HepG2 (cell line): ENCODE data around the gene STRN3. TPM values are rescaled to one million over a fixed set of nuclear protein-coding genes. Genes with fewer than 3 reads are reported as not detected.

Experiments used
- CEBPG ChIP-seq: IDR thresholded peaks from 2 replicates; pipeline ENCODE4 v1.6.1; 2016
- EED ChIP-seq: sonication (generic); formaldehyde crosslinking; IDR thresholded peaks from 2 replicates; pipeline ENCODE4 v1.5.0; 2020; ENCODE audit warnings: mild to moderate bottlenecking, missing genetic modification reagents
- HES4 ChIP-seq: sonication (generic); formaldehyde crosslinking; IDR thresholded peaks from 2 replicates; pipeline ENCODE4 v1.9.0; 2021; ENCODE audit warnings: mild to moderate bottlenecking, missing genetic modification reagents, borderline replicate concordance
- KDM6A ChIP-seq: IDR thresholded peaks from 2 replicates; pipeline ENCODE4 v1.6.1; 2016; ENCODE audit warnings: low read depth
- MAF1 ChIP-seq: sonication (generic); formaldehyde crosslinking; IDR thresholded peaks from 2 replicates; pipeline ENCODE4 v1.5.0; 2020; ENCODE audit warnings: missing genetic modification reagents, borderline replicate concordance
- MED13 ChIP-seq: sonication (generic); formaldehyde crosslinking; IDR thresholded peaks from 2 replicates; pipeline ENCODE4 v1.5.0; 2020; ENCODE audit warnings: missing genetic modification reagents
- MXD3 ChIP-seq: IDR thresholded peaks from 2 replicates; pipeline ENCODE4 v1.6.1; 2016; ENCODE audit warnings: mild to moderate bottlenecking, missing biosample characterization, missing genetic modification reagents
- SMAD9 ChIP-seq: sonication (generic); formaldehyde crosslinking; IDR thresholded peaks from 2 replicates; pipeline ENCODE4 v1.5.1; 2020; ENCODE audit warnings: mild to moderate bottlenecking, missing genetic modification reagents
- TMF1 ChIP-seq: sonication (generic); formaldehyde crosslinking; IDR thresholded peaks from 2 replicates; pipeline ENCODE4 v1.8.1; 2022; ENCODE audit warnings: low read depth, missing genetic modification reagents
- ZBTB21 ChIP-seq: sonication (generic); formaldehyde crosslinking; IDR thresholded peaks from 2 replicates; pipeline ENCODE4 v1.4.0; 2020; ENCODE audit warnings: missing genetic modification reagents
- ZFP36 ChIP-seq: fragments of 150-350 bp; IDR thresholded peaks from 2 replicates; pipeline ENCODE4 v1.6.1; 2018; ENCODE audit warnings: borderline replicate concordance, low read length, low read depth; ENCODE audit not compliant: partially characterized antibody
- ZFP41 ChIP-seq: sonication (generic); formaldehyde crosslinking; IDR thresholded peaks from 2 replicates; pipeline ENCODE4 v1.4.0; 2020; ENCODE audit warnings: mild to moderate bottlenecking, missing genetic modification reagents, borderline replicate concordance
- ZNF24 ChIP-seq: fragments of 450-650 bp; IDR thresholded peaks from 2 replicates; pipeline ENCODE4 v1.6.1; 2017; ENCODE audit warnings: antibody characterized with exemption, mild to moderate bottlenecking
- ZNF383 ChIP-seq: sonication (generic); formaldehyde crosslinking; IDR thresholded peaks from 2 replicates; pipeline ENCODE4 v1.4.0; 2020; ENCODE audit warnings: missing genetic modification reagents, mild to moderate bottlenecking, borderline replicate concordance
- ZNF512B ChIP-seq: sonication (generic); formaldehyde crosslinking; IDR thresholded peaks from 2 replicates; pipeline ENCODE4 v1.5.1; 2020; ENCODE audit warnings: missing genetic modification reagents, mild to moderate bottlenecking, borderline replicate concordance
- polyA plus RNA-seq, 8 experiments: library from polyadenylated mRNA; depleted of rRNA in 3 of 8; stranded (reverse) in 7 of 8; unstranded in 1 of 8; fragments of >200 nt; fragmentation: Illumina TruSeq in 4 of 8; extraction: Trizol in 4 of 8; gene quantifications; 2 replicates each; pipeline versions ENCODE4 v1.2.1 to v1.2.3, GENCODE V29; 2011 to 2016; ENCODE audit warnings: low read depth in 4 of 8, missing spikeins in 1 of 8, mixed read lengths in 1 of 8; ENCODE audit not compliant: insufficient read depth in 1 of 8
- total RNA-seq, 5 experiments: library from RNA; depleted of rRNA; stranded (reverse); fragments of >200 nt; fragmentation: Illumina TruSeq; extraction: Trizol; gene quantifications; 2 replicates each; pipeline ENCODE4 v1.2.3, GENCODE V29; 2016; ENCODE audit warnings: low read depth in 1 of 5
- TF ChIP-seq, protein P1 (sequence below): sonication (generic); formaldehyde crosslinking; IDR thresholded peaks from 2 replicates; pipeline ENCODE4 v1.5.0; 2020; ENCODE audit warnings: missing genetic modification reagents
- TF ChIP-seq, protein P2 (sequence below): sonication (generic); formaldehyde crosslinking; IDR thresholded peaks from 2 replicates; pipeline ENCODE4 v1.4.0; 2020; ENCODE audit warnings: missing genetic modification reagents, borderline replicate concordance
- TF ChIP-seq, protein P3 (sequence below): IDR thresholded peaks from 2 replicates; pipeline ENCODE4 v1.6.1; 2012; ENCODE audit warnings: low read length, improper control_type of control experiment

STRN3 gene
- total and polyA plus RNA-seq, 2 of the 13 experiments (the other 11 are each of a cell fraction or from before 2014, with no cell fraction given) = 49.4 to 123 TPM

- peak; percentile 62 for TF ChIP-seq TMF1 (CRISPR knock-in tag)
- TF ChIP-seq HES4 (CRISPR knock-in tag) = peak; percentile 67; the same call in 1 of the 2 replicates
- TF ChIP-seq, protein P1, sequence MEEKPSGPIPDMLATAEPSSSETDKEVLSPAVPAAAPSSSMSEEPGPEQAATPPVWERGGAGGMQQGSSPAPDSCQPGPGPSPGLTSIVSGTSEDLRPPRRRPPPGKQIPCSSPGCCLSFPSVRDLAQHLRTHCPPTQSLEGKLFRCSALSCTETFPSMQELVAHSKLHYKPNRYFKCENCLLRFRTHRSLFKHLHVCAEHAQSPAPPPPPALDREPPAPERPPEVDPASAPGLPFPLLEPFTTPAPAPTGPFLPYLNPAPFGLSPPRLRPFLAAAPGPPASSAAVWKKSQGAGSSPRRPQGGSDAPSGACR (CRISPR knock-in tag) = peak; percentile 53; the same call in 1 of the 2 replicates
- TF ChIP-seq ZNF383 = peak; percentile 88; the same call in 1 of the 2 replicates
- TF ChIP-seq MXD3 (CRISPR knock-in tag) = peak; percentile 80; the same call in 1 of the 2 replicates
- 0 out of 2 replicates have a peak, but pooled peaks have one; percentile 48 for TF ChIP-seq ZNF24
- TF ChIP-seq MED13 = peak; percentile 38; the same call in 1 of the 2 replicates
- TF ChIP-seq, protein P2, sequence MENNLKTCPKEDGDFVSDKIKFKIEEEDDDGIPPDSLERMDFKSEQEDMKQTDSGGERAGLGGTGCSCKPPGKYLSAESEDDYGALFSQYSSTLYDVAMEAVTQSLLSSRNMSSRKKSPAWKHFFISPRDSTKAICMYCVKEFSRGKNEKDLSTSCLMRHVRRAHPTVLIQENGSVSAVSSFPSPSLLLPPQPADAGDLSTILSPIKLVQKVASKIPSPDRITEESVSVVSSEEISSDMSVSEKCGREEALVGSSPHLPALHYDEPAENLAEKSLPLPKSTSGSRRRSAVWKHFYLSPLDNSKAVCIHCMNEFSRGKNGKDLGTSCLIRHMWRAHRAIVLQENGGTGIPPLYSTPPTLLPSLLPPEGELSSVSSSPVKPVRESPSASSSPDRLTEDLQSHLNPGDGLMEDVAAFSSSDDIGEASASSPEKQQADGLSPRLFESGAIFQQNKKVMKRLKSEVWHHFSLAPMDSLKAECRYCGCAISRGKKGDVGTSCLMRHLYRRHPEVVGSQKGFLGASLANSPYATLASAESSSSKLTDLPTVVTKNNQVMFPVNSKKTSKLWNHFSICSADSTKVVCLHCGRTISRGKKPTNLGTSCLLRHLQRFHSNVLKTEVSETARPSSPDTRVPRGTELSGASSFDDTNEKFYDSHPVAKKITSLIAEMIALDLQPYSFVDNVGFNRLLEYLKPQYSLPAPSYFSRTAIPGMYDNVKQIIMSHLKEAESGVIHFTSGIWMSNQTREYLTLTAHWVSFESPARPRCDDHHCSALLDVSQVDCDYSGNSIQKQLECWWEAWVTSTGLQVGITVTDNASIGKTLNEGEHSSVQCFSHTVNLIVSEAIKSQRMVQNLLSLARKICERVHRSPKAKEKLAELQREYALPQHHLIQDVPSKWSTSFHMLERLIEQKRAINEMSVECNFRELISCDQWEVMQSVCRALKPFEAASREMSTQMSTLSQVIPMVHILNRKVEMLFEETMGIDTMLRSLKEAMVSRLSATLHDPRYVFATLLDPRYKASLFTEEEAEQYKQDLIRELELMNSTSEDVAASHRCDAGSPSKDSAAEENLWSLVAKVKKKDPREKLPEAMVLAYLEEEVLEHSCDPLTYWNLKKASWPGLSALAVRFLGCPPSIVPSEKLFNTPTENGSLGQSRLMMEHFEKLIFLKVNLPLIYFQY (CRISPR knock-in tag) = no peak
- TF ChIP-seq ZBTB21 (CRISPR knock-in tag) = peak; percentile 52; the same call in 1 of the 2 replicates
- TF ChIP-seq MAF1 (CRISPR knock-in tag) = 0 out of 2 replicates have a peak, but pooled peaks have one; percentile 53
- TF ChIP-seq KDM6A (CRISPR knock-in tag) = no peak
- no peak for TF ChIP-seq ZNF512B
- TF ChIP-seq CEBPG (CRISPR knock-in tag) = no peak
- peak; percentile 96 for TF ChIP-seq ZFP41
- TF ChIP-seq EED (CRISPR knock-in tag) = peak; percentile 87
- TF ChIP-seq, protein P3, sequence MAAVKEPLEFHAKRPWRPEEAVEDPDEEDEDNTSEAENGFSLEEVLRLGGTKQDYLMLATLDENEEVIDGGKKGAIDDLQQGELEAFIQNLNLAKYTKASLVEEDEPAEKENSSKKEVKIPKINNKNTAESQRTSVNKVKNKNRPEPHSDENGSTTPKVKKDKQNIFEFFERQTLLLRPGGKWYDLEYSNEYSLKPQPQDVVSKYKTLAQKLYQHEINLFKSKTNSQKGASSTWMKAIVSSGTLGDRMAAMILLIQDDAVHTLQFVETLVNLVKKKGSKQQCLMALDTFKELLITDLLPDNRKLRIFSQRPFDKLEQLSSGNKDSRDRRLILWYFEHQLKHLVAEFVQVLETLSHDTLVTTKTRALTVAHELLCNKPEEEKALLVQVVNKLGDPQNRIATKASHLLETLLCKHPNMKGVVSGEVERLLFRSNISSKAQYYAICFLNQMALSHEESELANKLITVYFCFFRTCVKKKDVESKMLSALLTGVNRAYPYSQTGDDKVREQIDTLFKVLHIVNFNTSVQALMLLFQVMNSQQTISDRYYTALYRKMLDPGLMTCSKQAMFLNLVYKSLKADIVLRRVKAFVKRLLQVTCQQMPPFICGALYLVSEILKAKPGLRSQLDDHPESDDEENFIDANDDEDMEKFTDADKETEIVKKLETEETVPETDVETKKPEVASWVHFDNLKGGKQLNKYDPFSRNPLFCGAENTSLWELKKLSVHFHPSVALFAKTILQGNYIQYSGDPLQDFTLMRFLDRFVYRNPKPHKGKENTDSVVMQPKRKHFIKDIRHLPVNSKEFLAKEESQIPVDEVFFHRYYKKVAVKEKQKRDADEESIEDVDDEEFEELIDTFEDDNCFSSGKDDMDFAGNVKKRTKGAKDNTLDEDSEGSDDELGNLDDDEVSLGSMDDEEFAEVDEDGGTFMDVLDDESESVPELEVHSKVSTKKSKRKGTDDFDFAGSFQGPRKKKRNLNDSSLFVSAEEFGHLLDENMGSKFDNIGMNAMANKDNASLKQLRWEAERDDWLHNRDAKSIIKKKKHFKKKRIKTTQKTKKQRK = no peak
- peak; percentile 14 for TF ChIP-seq ZFP36
- TF ChIP-seq SMAD9 (CRISPR knock-in tag) = peak; percentile 94
Observed at GRCh38 chr14:31025367-31026076, 657 bp downstream of the STRN3 start, which contains the start of gene AP4S1 (continued).
